Measurements from ENCODE around the gene SLC25A44.
"Not testable (repeated sequence)": the region's sequence is repeated elsewhere in the genome, so short reads cannot be mapped to it uniquely, and the experiment has no call there.

SLC25A44 gene

DNA sequence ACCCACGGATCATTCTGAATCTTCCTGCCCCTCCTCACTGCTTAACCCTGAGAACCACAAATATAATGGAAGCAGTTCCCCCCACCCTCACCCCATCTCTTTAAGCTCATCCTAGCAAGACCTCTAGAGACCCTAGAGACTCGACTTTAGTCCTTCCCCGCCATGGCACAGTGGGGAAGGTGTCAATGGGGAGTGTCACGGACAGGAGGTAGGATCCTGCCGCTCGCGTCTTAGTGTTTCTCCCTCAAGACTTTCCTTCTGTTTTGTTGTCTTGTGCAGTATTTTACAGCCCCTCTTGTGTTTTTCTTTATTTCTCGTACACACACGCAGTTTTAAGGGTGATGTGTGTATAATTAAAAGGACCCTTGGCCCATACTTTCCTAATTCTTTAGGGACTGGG, 18.2 kb downstream of the SLC25A44 start:
- no peak for DNase-seq

DNA sequence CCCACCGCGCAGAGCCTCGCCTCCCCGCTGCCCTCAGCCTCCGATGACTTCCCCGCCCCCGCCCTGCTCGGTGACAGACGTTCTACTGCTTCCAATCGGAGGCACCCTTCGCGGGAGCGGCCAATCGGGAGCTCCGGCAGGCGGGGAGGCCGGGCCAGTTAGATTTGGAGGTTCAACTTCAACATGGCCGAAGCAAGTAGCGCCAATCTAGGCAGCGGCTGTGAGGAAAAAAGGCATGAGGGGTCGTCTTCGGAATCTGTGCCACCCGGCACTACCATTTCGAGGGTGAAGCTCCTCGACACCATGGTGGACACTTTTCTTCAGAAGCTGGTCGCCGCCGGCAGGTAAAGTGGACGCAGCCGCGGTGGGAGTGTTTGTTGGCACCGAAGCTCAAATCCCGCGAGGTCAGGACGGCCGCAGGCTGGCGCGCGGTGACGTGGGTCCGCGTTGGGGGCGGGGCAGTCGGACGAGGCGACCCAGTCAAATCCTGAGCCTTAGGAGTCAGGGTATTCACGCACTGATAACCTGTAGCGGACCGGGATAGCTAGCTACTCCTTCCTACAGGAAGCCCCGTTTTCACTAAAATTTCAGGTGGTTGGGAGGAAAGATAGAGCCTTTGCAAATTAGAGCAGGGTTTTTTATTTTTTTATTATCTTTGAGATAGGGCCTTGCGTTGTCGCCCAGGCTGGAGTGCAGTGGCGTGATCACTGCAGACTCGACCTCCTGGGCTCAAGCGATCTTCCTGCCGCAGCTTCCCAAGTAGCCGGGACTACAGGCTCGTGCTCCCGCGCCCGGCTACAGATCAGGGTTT, 19.1 kb downstream of the SLC25A44 start, which contains the start of gene PMF1:
PMF1 (plus strand) TSS at position 175 of the 811 bp plus-strand sequence; CDS start at position 184, 9 bp downstream.
- DNase-seq: peak; percentile 96

DNA sequence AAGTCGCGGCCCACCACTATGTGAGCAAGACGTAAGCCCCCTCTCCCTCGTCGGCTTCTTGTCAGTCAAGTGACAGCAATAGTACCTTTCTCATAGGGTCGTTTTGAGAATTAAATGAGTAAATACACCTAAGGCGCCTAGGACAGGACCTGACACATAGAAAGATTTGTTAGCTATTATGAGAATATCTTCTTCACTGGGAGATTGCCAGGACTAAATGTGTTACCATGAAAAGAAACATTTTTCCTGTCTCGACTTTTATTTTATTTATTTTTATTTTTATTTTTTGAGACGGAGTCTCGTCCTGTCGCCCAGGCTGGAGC, 19.7 kb downstream of the SLC25A44 start:
- DNase-seq: no peak

DNA sequence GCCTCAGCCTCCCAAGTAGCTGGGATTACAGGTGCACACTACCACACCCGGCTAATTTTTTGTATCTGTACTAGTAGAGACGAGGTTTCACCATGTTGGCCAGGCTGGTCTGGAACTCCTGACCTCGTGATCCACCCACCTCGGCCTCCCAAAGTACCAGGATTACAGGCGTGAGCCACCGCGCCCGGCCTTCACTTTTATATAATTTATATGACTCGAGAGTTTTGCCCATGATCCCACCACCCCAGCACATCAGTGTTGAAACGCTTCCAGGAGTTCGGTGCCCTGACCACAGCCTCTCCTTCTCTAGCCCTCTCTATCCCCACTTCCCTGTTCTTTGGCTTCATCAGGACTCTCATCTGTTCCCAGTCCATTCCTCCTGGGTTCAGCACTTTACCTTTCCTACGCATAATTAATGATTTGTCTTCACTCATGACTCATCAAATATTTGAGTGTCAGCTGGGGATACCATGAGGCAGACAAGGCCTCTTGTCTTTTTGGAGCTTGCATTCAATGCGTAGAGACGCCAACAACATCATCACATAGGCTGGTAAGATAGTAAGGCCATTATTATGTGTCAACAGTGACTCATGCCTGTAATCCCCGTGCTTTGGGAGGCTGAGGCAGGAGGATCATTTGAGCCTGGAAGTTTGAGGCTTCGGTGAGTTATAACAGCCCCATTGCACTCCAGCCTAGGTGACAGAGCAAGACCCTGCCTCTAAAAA, 20.3 kb downstream of the SLC25A44 start:
- DNase-seq: peak; percentile 26

DNA sequence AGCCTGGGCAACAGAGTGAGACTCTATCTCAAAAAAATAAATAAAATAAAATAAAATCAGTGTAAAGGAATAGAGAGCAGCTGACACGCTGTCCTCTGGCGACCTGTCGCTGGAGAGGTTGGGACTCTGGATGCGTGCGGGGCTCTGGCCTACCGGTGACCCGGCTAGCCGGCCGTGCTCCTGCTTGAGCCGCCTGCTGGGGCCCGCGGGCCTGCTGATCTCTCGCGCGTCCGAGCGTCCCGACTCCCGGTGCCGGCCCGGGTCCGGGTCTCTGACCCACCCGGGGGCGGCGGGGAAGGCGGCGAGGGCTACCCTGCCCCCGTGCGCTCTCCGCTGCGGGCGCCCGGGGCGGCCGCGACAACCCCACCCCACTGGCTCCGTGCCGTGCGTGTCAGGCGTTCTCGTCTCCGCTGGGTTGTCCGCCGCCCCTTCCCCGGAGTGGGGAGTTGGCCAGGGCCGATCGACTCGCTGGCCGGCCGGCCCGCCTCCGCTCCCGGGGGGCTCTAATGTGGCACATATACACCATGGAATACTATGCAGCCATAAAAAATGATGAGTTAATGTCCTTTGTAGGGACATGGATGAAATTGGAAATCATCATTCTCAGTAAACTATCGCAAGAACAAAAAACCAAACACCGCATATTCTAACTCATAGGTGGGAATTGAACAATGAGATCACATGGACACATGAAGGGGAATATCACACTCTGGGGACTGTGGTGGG, 22.6 kb downstream of the SLC25A44 start:
- DNase-seq: not testable (repeated sequence)

DNA sequence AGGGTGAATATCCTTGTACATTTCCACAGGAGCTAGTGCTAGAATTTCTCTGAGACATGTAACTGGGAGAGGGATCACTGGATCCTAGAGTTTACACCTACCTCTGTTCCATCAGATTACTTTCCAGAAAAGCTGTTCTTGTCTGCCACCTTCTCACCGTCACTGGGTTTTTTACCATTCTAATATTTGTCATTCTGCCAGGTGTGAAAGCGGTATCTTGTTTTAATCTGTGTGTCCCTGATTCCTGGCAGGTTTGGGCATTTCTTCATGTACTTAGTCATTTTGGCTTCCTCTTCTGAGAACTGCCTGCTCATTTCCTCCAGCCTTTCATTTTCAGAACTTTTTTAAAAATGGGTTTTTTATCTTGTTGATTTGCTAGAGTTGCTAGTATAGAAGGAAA, 24.0 kb downstream of the SLC25A44 start:
- DNase-seq: no peak

DNA sequence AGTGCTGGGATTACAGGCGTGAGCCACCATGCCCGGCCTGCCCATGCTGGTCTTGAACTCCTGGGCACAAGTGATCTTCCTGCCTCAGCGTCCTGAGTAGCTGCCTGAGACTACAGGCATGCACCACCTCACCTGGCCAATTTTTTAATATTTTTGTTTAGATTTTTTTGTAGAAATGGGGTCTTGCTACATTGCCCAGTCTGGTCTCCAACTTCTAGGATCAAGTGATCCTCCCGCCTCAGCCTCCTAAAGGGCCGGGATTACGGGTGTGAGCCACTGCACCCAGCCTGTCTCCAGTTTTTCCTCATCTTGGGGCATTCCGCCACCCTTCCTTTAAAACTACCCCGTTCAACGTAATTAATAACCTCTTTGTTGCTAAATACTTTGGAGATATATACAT, 26.3 kb downstream of the SLC25A44 start:
- DNase-seq: no peak

DNA sequence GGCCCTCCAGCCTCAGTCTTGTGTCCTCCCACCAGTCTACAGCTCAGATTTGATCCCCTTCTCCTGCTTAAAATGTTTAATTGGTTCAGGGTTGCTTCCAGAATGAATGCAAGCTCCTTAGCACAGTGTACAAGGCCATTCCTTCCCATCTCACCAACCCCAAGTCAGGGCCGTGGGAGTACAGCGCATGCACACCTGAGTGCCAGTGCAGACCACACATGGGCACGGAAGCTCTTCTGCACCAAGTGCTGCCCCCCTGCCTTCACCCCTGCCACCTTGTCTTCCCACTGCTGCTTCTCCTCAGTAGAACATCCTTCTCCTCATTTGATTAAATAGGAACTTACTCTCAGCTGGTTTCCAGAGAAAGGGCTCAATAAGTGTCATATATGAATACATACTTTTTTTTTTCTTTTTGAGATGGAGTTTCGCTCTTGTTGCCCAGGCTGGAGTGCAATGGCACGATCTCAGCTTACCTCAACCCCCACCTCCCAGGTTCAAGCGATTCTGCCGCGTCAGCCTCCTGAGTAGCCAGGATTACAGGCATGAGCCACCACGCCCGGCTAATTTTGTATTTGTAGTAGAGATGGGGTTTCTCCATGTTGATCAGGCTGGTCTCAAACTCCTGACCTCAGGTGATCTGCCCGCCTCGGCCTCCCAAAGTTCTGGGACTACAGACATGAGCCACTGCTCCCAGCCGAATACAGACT, 28.2 kb downstream of the SLC25A44 start:
- no peak for DNase-seq

DNA sequence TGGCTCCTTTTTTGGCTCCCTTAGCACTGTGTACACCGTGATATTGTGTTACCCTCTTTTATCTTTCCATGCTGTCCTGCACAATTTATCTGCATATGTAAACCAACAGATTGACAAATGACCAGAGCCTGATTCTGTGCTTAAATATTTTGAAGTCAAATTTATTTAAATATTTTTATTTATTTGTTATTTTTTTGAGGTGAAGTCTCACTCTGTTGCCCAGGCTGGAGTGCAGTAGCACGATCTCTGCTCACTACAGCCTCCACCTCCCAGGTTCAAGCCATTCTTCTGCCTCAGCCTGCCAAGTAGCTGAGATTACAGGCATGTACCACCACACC, 31.7 kb downstream of the SLC25A44 start:
- DNase-seq: no peak

DNA sequence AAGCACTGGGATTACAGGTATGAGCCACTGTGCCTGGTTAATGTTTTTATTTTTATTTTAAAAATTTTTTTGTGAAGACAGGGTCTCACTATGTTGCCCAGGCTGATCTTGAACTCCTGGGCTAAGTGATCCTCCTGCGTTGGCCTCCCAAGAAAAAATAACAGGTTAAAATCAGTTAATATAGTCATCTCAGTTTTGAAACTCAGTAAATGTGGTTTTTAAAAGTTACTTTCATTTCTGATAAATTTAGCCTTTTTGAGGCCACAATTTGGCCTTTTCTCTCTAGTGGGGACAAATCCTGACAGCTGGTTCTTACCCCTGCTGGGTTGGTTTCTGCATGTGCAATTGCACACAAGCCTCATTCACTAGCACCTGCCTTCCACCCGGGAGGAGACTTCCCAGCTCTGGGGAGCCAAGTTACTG, 32.2 kb downstream of the SLC25A44 start:
- DNase-seq: no peak

DNA sequence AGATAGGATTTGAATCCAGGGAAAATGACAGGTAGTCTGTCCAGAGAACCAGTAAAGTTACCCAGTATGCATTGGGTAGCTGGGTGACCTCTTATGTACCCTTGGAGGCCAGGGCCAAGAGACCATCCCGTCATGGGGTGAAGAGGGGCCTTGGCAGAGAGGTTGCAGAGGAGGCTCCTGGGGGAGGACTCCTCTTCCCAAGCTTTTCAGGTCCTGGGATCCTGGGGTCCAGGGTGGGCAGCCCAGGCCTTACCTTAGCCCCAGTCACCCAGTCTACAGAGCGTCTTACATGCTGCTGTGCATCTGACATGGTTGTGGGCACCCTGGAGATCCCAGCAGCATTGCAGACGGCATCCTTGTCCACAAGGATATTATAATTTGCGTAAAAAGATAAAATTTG, 32.9 kb downstream of the SLC25A44 start:
- no peak for DNase-seq

DNA sequence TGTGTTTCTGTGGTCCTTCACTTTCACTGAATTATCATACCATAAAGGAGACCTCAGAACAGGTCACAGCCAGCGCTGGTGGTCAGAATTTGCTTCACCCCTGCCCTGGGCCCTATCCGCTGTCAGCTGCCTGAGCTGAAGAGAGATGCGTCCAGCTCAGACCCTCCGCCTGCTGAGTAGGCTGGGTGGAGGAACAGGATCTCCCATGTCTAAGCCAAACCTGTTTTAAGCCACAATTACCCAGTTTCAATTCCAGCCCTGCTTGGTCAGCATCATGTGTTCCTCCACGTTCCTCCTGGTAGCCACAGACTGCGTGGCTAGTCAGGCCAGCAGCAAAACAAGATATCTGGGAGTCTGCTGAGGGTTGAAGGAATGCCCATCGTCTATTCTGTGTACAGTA, 34.6 kb downstream of the SLC25A44 start:
- DNase-seq: no peak

DNA sequence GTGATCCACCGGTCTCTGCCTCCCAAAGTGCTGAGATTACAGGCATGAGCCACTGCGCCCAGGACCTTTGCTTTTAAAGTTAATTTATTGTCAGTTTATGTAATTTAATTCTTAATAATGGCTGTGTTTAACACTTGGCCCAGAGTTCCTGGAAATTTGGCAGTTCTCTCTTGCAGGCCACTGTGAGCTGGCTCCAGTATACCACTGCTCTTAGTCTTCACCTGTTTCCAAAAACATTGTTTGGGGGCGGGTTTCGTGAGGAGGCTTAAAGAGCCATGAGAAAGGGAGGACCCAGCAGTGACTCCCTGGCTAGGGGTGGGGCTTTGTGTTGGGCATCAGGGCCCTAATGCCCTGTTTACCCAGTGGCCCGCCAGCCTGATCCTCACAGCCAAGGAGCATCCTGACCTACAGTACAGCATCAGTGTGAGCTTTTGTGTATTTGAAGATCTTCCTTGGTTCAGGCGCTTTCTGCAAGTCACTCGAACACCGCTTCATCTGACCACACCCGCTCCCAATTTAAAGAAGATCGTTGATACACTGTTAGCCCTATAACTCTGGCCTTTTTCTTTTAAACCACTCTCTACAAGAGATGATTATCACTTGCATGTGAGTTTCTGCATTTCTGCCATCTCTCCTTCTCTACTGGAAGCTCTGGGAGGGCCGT, 36.0 kb downstream of the SLC25A44 start:
- DNase-seq: no peak

DNA sequence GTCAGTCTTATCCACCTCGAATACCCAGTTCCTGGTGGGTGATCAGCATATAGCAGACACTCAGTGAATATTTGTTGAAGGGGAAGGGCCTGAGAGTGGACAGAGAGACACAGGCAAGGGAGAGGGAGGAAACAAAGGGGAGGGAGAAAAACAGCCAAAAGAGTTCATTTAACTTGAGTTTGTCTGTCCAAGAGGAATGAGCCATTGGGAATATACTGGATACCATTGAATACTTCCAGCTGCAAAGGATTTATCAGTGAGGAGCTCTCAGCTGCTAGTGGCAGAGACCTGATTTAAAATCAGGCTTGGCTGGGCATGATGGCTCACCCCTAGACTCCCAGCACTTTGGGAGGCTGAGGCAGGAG, 36.6 kb downstream of the SLC25A44 start:
- DNase-seq: no peak

DNA sequence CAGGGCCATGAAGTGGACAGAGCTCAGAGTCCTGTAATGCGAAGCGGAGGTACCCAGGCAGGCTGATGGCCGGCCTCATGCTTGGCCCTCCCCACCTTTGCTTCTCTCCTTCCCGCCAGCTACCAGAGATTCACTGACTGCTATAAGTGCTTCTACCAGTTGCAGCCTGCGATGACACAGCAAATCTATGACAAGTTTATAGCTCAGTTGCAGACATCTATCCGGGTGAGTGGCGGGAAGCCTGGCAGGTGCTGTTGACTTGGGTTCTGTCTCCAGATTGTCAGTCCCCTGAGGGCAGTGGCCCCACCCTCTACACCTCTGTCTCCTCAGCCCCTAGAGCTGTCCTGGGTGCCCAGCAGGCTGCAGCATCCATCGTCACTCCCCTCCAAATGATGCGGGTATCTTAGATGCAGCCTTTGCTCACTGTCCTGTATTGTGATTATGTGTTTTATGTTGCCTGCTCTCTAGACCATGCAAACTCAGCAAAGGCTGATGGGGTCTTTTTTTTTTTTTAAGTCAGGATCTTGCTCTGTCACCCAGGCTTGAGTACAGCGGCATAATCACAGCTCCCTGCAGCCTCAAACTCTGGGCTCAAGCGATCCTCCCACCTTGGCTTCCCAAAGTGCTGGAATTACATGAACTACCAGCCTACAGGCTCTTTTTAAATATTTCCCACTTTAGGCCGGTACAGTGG, 38.4 kb downstream of the SLC25A44 start:
- DNase-seq: no peak

DNA sequence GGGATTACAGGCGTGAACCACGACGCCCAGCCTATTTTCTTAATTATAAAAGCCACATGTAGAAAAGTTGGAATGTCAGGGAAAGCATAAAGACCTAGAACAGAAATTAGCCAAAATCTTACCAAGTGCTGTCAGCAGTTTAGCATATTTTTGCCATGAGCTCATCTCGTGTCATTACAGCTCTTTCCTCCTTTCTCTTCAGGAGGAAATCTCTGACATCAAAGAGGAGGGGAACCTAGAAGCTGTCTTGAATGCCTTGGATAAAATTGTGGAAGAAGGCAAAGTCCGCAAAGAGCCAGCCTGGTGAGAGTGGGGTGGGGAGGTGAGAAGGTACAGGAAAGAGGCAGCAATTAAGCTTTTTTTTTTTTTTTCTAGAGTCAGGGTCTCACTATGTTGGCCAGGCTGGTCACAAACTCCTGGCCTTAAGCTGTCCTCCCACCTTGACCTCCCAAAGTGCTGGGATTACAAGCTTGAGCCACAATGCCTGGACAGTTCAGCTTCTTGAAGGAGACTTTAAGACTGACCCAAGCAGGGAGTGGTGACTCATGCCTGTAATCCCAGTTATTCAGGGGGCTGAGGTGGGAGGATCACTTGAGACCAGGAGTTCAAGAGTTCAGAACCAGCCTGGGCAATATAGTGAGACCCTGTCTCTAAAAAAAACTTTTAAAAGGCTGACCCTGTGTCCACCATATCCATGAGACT, 39.7 kb downstream of the SLC25A44 start:
- DNase-seq: peak; percentile 89

DNA sequence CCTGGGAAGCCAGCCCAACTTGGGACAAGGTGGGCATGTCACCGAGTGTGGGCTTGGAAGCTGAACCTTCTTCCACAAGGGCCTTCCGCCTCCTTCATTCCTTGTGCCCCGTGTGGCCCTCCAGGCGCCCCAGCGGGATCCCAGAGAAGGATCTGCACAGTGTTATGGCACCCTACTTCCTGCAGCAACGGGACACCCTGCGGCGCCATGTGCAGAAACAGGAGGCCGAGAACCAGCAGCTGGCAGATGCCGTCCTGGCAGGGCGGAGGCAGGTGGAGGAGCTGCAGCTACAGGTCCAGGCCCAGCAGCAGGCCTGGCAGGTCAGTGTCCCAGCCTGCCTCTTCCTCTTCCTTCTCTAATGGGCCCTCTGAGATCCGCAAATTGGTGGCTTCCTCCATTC, 42.3 kb downstream of the SLC25A44 start:
- no peak for DNase-seq

DNA sequence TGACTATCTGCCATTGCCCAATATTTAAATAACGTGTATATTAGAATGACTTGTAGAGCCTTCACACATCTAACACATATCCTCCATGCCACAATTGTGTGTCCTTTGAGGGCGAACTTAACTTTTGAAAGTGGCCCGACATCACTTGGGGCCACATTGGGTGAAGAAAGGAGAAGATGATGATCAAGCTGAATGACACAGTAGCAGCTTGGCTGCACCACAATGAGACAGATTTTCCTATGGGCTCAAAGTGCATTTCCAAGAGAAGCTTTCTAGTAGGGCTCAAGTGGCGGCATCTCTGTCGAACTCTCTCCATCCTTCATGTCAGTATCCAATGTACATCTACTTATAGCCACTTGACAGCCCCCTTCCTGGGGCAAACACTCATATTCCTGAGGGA, 44.3 kb downstream of the SLC25A44 start:
- no peak for DNase-seq

DNA sequence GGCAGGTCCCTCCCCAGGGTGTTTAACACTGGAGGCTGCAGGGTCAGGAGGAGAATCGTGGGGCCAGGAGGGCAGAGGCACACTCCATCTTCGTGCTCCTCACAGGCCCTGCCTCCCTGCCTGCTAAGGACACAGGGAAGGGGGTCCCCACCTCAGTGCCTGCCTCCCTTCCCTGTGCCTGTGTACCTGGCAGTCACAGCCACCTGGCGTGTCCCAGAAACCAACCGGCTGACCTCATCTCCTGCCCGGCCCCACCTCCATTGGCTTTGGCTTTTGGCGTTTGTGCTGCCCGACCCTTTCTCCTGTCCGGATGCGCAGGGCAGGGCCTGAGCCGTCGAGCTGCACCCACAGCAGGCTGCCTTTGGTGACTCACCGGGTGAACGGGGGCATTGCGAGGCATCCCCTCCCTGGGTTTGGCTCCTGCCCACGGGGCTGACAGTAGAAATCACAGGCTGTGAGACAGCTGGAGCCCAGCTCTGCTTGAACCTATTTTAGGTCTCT, 47.5 kb downstream of the SLC25A44 start:
- DNase-seq: peak; percentile 41

DNA sequence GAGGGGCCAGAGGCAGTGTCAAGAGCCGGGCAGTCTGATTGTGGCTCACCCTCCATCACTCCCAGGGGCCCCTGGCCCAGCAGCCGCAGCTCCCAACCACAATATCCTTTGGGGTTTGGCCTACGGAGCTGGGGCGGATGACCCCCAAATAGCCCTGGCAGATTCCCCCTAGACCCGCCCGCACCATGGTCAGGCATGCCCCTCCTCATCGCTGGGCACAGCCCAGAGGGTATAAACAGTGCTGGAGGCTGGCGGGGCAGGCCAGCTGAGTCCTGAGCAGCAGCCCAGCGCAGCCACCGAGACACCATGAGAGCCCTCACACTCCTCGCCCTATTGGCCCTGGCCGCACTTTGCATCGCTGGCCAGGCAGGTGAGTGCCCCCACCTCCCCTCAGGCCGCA, 48.0 kb downstream of the SLC25A44 start, which contains the start of gene BGLAP:
BGLAP (plus strand) TSS at position 259 of the 400 bp plus-strand sequence; CDS start at position 307, 48 bp downstream.
- DNase-seq: no peak

DNA sequence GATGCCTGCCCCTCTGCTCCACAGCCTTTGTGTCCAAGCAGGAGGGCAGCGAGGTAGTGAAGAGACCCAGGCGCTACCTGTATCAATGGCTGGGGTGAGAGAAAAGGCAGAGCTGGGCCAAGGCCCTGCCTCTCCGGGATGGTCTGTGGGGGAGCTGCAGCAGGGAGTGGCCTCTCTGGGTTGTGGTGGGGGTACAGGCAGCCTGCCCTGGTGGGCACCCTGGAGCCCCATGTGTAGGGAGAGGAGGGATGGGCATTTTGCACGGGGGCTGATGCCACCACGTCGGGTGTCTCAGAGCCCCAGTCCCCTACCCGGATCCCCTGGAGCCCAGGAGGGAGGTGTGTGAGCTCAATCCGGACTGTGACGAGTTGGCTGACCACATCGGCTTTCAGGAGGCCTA, 48.8 kb downstream of the SLC25A44 start:
- no peak for DNase-seq

Measured in fibroblast of skin of scalp (primary cell).